ENCODE data around the gene TMEM127.
A peak's percentile ranks its signal among the peaks of the same experiment; 100 is the strongest.
"Not testable (repeated sequence)": the region's sequence is repeated elsewhere in the genome, so short reads cannot be mapped to it uniquely, and the experiment has no call there.

Gene TMEM127

DNA sequence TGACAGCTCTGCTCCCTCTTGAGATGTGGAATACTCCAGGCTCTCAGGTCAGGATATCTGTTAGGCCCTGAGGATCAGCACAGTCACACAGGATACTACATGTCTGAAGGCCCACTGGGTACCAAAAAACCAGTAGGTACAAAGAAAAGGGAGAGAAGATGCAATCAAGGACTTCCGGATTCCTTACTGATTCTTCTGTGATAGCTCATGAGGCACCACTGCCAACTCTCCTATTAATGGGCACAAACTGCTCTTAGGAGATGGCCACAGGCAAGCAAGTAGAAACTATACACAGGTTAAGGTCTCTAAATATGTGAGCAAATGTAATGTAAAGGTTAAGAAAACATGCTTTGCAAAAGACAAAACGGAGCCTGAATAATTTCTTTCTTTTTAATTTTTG is 3.5 kb downstream of the TMEM127 start:
- no peak for DNase-seq

DNA sequence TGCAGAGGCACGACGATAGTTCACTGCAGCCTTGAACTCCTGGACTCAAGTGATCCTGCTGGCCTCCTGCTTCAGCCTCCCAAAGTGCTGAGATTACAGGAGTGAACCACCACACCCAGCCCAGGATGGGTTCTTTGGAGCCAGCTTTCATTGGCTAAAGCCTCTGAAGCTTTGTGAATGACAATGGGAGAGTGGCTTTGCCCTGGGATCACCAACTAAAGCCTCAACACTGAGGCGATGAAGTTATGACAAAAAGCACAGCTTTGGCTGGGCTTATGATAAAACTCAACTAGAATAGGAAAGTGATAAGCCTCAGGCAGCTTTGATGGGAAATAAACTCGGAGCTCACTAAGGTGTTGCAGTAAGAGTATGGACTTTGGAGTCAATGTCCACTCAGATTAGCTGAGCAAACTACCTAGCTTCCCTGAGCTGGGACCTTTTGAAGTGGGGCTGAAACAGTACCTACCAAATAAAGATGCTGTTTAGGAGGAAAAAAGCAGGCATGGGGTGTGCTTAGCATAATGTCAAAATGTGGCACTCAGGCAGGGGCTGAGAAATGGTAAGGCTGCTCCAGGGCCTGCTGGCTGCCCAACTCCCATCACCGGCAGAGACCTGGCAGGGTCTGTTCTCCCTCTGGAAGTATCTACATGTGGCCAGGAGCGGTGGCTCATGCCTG is 4.3 kb downstream of the TMEM127 start:
- DNase-seq: no peak

DNA sequence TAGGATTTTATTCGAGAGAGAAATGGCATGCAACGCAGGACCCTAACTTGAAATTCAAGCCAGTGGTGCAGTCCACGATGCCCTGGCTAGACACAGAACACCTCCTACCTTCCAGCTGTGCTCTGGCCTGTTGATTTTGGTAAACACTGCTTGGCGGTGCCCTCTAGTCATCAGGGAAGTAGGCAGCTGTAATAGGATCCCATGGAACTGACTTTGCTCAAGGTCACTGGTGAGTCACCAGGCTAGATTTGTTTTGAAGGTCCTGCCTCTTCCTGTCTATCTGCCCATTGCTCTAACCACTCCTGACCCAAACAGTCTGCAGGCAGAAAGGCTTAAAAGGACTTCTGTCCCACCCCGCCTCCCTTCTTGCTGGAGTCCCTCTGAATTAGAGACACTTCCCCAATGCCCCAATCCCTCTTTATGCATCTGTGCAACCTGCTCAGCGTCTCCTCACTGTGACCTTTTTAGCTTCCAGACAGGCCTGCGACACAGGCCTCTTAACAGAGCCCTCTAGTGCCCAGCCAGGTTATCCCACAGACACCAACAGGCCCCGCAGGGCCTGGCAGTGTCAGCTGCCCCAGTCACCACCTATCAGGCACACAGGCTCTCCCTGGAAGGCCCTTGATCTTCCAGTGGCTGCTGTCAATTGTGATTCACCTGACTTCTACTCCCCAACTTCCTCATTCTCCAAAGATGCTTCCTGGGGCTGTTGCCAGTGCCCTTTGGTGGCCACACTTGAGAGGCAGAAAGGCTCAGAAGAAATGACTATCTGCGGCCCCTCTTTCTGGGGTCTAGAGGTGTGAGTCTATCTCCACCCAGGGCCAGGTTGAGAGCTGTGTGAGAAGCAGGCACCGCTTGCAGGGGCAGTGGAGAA is 5.2 kb downstream of the TMEM127 start:
- peak in 1 of 2 experiments; percentile 21 for DNase-seq

DNA sequence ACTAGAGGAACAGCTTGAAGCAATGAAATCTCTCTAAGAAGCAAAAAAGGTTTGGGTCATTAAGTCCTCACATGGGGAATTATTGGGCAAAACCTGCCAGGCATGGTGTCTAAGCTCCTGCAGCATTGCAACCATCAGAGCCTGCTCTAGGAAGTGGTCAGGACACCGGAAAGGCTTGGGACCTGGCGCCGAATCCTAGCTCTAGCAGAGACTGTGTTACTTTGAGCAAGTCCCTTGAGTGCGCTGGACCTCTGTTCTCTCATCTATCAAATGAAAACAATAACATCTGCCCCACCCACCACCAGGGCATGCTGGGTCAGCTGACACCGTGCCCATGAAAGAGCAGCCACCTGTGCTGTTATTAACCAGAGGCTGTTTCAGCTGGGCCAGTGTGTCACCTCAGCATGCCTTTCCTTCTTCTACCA is 6.3 kb downstream of the TMEM127 start:
- DNase-seq: no peak

DNA sequence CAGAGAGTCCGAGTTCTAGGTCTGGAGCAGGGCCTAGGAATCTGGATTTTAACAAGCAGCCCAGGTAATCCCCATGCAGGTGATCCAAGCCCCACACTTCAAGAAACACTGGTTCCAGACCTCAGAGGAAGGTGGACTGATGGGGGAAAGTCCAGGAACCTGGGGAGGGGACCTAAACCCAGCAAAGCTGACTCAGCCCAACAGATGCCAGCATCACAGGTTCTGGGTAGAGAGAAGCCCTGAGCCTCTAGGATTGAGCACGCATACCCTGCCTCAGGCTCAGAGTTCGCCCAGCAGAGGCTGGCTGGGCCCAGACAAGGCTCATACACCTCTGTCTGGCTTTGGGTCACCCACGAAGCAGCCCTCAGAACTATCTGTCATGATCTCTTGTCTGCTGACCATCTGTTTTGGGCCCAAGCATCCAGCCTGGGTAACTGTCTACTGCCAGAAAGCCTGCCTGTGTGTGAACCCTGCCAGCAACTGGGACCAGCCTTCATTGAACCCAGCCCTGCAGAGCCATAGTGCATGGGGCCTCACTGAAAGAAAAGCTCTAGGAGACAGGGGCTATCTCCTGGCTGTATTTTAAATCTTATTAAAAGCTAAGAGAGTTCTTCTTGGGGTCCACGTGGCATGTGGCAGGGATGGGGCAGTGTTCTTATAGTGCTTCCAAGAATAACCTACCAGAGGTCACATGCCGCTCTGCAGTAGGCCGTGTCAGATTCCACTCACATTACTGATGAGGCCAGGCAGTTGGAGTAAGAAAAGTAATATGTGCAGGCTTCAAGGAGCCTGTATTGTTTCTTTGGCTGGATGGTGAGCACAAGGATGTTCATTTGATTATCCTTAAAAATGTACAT is 7.4 kb downstream of the TMEM127 start:
- no peak for DNase-seq

DNA sequence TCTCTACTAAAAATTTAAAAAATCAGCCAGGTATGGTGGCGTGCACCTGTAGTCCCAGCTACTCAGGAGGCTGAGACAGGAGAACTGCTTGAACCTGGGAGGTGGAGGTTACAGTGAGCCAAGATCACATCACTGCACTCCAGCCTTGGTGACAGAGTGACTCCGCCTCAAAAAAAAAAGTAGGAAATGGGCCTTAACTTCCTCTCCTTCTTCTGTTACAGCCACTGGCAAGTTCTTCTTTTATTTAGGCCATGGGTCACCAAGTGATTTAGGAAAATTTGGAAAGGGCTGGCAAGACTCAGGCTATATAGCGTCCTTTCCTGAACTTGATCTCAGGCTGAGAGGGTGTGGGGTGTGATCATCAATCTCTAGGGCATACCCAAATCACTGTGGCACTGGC is 8.1 kb downstream of the TMEM127 start:
- DNase-seq: not testable (repeated sequence)

DNA sequence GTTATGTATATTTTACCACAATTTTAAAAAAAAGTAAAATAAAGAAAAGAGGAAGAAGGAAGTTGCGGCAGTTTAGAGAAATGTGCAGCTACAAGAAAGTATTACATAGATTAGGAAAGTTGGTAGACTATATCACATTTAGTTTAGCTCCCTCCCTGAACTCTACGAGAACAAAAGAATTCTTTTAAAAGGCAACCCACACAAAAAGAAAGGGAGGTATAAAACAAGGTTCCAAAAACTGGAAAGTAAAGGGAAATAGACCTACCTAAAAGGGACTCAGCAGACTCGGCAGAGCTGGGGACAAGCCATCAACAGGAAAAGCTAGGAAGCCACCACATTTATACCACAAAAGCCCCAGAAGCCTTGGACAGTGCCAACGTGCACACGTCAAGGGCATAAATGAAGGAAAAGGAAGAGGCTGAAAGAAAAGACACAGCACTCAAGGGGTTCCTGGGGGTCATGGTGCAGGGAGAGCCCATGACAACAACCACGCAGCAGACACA is 9.1 kb downstream of the TMEM127 start:
- no peak for DNase-seq

DNA sequence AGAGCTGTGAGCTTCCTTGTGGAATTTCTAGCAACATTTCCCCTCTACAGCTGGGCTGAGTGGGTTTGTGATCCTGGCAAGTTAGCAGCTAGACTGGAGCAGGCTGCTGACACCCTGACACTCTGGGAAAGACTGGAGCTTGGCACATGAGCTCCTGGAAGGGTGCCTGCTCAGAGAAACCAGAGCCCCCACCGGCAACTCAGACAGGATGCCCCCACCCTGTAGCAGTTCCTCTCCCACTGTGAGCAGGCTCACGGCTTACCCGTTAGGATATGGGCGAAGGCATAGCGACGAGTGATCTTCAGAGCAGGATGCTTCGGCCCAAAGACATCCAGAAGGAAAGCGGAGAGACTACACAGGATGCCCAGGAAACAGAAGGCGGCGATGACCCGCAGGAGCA is 11.2 kb downstream of the TMEM127 start:
- no peak for DNase-seq

DNA sequence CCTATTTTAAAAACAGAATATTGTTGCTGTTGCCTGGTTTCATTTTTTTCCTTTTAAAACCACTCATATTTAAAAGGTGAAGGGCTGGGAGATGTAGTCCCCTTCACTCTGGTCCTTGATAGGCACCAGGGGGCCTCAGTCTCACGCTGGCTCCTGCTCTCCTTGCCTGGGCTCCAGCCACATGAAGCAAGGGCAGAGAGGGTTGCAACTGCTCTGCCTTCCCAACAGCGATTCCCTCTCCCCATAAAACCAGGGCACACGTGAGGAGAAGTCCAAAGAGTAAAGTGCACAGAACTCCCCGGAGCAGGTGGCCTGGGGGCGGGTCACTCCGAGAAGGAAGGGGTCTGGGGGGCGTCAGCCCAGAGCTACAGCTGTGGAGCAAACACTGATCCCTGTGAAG is 12.8 kb downstream of the TMEM127 start:
- no peak for DNase-seq

DNA sequence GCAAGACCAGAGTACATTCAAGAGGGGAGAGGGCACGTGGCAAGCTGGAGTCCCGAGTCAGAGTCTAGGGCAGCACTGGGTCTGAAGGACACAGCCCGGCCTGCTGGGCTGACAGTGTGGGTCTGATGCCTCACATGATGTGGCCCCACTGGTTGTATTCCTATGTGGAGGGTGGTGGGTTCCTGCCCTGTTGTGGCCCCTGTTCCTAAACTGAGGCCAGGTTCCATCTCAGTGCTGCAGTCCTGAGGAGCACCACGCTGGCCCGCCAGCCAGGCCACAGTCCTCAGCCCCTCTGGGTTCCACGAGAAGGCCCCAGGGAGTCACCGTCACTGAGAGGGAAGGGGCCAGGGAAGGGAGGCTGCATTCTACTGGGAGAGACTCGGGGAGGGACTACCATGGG is 13.3 kb downstream of the TMEM127 start:
- DNase-seq: no peak

DNA sequence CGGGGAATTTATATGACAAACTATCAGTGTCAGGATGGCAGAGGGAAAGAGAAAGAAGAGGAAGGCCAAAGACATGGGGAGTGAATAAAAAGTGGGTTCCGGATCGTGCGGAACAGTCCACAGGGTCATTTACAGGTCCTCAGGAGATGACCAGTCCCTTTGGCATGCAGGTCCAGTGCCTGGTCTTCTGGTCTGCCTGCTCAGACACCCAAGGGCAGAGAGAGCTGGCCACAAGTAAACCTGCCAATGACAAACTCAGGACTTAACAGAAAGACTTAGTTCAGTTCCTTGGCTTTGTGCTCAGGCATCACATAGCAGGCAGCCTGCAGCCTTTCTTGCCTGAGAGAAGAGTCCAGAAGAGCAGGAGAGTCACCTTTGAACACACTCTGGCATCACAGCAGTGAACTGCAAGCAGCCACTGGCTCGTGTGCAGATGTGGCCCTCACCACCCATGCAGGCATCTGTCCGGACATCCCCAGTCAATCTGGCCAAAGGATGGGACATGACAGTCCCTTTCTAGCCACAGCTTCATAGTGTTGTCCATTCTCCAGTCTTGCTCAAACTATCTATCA is 14.0 kb downstream of the TMEM127 start:
- no peak for DNase-seq

DNA sequence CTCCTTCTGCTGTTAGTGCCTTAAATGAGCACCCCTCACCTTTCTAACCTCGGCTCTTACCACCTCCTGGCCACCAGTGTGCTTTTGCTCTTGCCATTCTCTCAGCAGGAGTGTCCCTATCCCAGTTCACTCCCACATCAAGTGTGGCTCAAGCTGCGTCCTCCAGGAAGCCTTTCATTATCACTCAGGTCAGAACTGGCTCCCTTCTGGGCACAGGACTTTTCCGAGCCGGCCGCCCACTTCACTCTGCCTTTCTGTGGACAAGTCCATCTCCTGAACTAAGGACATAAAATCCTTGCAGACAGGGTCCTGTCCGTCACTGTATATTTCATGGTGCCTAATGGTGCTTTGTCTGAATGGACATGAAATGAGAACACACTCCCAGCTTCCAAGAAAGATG is 15.6 kb downstream of the TMEM127 start:
- no peak for DNase-seq

DNA sequence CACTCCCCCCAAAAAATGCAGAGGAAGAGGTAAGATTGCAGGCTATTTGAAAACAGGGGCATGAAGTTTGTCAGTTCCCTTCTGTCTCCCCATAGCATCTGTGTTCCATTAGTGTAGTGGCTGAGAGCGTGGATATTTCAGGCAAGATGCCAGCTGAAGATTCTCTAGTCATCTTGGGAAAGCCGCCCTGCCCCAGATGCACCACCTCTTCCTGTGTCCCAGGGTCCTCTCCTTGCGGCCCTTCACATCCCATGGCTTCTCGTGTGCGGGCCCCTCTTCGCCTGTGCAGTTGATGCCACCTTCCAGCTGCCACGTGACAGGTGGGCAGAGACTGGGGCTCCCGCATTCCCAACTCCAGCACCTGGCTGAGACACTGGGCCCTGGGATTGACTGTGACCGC is 16.1 kb downstream of the TMEM127 start:
- DNase-seq: no peak

DNA sequence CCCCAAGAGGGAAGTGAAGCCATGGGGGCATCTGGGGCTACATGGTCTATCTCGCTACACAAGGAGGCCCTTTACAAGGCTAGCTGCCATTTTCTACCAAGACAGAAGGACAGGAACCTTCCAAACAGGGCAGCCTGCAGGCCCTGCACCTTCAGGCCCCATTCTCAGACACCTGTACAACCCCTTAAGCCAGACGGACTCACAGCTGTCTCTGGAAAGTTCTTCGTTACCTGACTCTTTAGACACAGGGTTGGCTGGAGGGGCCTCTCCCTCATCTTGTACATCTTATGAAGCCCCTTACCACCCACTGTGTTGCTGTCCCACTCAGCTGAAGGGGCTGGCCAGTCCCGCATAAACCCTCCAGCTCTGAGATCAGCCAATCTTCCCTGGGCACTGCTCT is 17.2 kb downstream of the TMEM127 start:
- no peak for DNase-seq

DNA sequence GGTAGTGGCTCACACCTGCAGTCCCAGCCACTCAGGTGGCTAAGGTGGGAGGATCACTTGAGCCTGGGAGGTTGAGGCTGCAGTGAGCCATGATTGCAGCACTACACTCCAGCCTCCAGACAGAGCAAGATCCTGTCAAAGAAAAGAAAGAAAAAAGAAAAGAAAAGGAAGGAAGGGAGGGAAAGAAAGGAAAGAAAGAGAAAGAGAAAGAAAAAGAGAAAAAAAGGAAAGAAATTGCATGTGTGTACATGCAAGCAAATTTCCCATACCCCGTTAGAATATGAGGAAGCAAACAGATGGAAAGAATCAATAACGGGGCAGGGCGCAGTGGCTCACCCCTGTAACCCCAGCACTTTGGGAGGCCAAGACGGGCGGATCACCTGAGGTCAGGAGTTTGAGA is 17.9 kb downstream of the TMEM127 start:
- no peak for DNase-seq

DNA sequence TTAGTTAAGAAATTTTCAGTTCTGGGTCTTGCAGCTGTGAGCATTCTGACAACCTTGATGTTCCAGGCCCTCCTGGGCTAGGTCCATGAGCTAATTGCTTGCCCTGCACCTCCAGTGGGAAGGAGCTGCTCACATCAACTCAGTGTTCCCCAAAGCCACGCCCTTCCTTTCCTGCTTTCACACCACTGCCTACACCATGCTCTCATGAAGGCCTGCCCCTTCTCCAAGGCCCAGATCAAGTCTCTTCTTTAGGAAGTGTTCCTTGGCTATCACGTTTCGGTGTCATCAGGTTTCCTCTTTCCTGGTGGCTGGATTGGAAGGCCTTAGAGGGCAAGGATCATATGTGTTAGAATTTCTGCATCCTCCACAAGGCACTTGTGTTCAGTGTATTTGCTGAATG is 18.8 kb downstream of the TMEM127 start:
- no peak for DNase-seq

DNA sequence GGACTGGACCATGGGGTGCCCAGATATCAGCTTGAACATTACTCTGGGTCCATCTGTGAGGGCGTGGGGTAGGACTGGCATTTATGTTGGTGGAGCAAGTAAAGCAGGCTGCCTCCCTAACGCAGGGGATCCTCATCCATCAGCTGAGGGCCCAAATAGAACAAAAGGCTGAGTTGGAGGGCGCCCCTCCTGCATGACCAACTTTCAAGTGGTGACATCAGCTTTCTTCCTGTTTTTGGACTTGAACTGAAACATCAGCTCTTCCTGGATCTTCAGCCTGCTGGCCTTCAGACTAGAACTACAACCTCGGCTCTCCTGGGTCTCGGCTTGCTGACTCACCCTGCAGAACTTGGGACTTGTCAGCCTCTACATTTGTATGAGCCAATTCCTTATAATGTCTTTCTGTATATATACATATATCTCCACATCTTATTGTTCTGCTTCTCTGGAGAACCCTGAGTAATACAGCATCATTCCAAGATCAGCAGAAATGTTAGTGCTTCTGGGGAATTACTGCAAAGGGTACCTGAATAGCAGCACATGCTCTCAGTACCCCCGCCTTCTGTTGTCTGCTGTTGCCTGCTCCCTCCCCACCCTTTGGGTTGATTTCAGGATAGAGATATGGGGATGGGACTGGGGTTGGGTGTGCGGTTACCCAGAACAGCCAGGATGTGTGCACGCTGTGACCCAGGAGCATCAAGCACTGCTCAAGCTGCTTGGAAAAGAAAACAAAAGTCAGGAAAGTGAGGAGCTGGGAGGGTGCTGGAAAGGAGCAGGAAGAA is 20.0 kb downstream of the TMEM127 start:
- DNase-seq: no peak

DNA sequence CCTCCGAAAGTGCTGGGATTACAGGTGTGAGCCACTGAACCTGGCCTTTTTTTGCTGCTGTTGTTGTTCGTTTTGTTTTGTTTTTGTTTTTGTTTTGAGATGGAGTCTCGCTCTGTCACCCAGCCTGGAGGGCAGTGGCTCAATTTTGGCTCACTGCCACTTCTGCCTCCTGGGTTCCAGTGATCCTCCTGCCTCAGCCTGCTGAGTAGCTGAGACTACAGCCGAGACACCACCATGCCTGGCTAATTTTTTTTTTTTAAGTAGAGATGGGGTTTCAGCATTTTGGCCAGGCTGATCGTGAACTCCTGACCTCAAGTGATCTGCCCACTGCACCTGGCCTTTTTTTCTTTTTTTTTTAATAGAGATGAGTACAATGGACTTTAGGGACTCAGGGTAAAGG is 22.0 kb downstream of the TMEM127 start:
- no peak for DNase-seq

DNA sequence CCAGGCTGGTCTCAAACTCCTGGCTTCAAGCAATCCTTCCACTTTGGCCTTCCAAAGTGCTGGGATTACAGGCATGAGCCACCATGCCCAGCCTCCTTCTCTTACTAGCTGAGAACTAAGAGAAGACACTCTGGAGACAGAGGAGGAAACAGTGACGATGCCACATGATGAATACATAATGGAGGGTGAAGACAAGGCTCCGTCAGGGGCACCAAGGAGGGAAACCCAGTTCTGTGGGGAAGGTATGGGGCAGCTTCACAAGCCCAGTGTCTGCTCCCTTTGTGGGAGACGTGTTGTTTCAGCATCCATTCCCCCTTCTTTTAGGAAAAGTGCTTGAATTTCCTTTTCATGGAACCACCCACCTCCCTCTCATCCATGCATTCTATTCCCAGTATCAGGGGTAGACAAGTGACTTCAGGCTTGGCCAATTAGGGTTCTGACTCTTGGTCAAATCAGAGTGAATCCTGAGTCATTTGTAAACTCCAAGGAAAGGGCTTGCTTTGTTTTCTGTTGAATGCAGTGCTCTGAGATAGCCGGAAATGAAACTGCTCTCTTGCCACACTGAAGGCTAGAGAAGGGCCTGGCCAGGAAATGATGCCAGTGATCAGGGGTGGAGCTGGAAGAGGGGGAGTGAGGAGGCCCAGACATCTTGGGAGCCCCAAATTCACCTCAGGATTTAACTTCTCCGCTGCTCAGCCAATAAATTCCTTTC is 23.7 kb downstream of the TMEM127 start:
- no peak for DNase-seq

DNA sequence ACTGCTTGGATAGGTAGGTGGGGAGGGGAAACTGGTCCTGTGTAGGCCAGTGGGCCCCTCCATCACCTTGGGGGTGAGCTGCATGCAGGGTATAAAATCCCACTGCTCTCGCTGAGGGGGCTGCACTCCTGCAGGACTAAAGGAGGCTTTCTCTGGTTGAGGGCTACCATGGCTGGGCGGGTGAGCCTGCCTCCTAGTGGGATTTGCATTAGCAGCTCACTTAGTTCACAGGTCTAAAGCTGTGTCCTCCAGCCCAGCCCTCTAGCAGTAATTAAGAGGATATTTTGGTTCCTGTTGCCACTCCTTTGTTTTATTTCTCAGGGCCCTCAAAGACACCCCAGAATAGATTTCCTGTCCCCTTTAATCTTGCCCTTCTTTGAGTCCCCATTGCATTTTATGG is 24.6 kb downstream of the TMEM127 start:
- DNase-seq: no peak

DNA sequence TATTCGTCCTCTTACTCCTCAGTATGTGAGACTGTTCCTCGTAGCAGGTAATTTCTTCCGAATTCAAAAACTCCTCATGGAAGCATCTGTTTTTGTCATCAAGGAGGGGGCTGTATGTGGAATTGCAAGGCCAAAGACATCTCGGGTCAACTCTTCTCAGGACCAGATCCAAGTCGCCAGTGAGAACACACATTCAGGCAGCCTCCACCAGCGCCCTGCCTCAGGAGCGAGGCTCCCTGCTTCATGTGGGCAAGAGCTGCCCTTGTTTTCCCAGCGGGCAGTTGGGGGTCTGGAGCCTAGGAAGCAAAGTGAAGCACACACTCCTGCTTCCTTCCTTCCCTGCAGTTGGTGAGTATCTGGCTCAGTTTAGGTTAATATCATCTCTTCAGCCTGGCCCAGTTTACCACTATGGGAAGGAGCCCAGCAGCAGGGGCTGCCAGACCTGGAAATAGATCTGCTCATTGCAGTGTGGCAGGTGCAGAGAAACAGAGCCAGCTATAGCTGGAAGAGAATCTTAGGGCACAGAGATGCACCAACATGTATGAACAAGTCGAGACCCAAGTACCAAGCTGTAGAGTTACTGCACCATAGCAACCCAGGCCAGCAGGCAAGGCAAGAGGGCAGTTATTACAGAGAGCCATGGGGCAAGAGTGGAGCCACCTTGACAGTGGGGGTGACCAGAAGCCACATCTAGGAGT is 25.3 kb downstream of the TMEM127 start:
- no peak for DNase-seq

All from NCI-H2081 (cell line).